HepG2 (cell line): ENCODE data around the gene NDUFB8.

ENCODE experiments used
- GABPB1 ChIP-seq: IDR thresholded peaks from 2 replicates; pipeline ENCODE4 v1.6.1; 2016; ENCODE audit warnings: mild to moderate bottlenecking, missing genetic modification reagents, moderate library complexity, missing compliant biosample characterization
- KMT2A ChIP-seq: sonication (generic); formaldehyde crosslinking; IDR thresholded peaks from 2 replicates; pipeline ENCODE4 v1.4.0; 2020; ENCODE audit warnings: missing genetic modification reagents

DNA sequence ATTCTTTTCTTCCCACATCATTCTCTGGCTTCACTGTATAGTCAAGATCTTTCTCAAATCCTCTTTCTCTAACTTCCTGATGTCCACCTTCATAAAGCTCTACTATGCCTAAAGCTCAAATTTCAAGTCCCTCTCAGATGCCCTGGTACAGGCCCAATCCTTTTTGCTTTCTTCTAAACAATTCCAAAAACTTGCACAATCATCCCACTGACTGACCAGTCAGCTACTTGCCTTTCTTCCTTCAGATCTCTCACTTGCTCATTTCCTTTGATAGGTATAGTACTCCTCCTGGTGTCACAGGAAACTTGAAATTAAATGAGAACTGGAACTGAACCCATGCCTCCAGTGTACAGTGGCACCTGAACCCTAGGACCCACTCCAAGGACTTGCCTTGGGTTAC, 28.2 kb downstream of the NDUFB8 start:
- TF ChIP-seq KMT2A: no peak
- TF ChIP-seq GABPB1 (CRISPR knock-in tag): no peak
